Activated naive CD4-positive, alpha-beta T cell treated with anti-CD3 and anti-CD28 coated beads for 36 hours (primary cell): ENCODE results near the gene TRIM27. TPM values are rescaled to one million over a fixed set of nuclear protein-coding genes. Genes with fewer than 3 reads are reported as not detected.
"Not testable (repeated sequence)": the region's sequence is repeated elsewhere in the genome, so short reads cannot be mapped to it uniquely, and the experiment has no call there.

ENCODE experiments used
- CTCF ChIA-PET: fragments of 350-600 bp; sonication (Branson Sonifier 250); formaldehyde crosslinking; loops from one replicate; lab custom pipeline; 2021; ENCODE audit warnings: antibody characterized with exemption; lab: Charles Lee
- DNase-seq: peaks from one replicate; pipeline ENCODE4 v3.0.0-alpha.2; 2020
- H3K27ac Mint-ChIP-seq: one replicate; pipeline ENCODE4 v1.8.0; 2021; ENCODE audit warnings: mild to moderate bottlenecking, mixed read lengths
- H3K27me3 Mint-ChIP-seq: one replicate; pipeline ENCODE4 v1.8.0; 2021; ENCODE audit warnings: low read depth, mixed read lengths
- H3K36me3 Mint-ChIP-seq: one replicate; pipeline ENCODE4 v1.8.0; 2021; ENCODE audit warnings: low read depth, mixed read lengths
- H3K4me1 Mint-ChIP-seq: one replicate; pipeline ENCODE4 v1.8.0; 2021; ENCODE audit warnings: low read depth, mixed read lengths
- H3K4me3 Mint-ChIP-seq: one replicate; pipeline ENCODE4 v1.8.0; 2021; ENCODE audit warnings: mild to moderate bottlenecking, moderate library complexity, mixed read lengths
- H3K9me3 Mint-ChIP-seq: one replicate; pipeline ENCODE4 v1.8.0; 2021; ENCODE audit warnings: mixed read lengths
- intact Hi-C: fragments of 100-400 bp; cut with micrococcal nuclease; formaldehyde crosslinking; loops from one replicate; pipeline ENCODE4 v1.15.1; 2023
- total RNA-seq, 2 experiments: library from RNA; stranded (reverse); gene quantifications; one replicate each; pipeline ENCODE4 v1.2.3, GENCODE V29; 2021

Gene TRIM27, protein sequence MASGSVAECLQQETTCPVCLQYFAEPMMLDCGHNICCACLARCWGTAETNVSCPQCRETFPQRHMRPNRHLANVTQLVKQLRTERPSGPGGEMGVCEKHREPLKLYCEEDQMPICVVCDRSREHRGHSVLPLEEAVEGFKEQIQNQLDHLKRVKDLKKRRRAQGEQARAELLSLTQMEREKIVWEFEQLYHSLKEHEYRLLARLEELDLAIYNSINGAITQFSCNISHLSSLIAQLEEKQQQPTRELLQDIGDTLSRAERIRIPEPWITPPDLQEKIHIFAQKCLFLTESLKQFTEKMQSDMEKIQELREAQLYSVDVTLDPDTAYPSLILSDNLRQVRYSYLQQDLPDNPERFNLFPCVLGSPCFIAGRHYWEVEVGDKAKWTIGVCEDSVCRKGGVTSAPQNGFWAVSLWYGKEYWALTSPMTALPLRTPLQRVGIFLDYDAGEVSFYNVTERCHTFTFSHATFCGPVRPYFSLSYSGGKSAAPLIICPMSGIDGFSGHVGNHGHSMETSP
- total RNA-seq = 10 to 100 TPM; 35.8 to 41.4 TPM

DNA sequence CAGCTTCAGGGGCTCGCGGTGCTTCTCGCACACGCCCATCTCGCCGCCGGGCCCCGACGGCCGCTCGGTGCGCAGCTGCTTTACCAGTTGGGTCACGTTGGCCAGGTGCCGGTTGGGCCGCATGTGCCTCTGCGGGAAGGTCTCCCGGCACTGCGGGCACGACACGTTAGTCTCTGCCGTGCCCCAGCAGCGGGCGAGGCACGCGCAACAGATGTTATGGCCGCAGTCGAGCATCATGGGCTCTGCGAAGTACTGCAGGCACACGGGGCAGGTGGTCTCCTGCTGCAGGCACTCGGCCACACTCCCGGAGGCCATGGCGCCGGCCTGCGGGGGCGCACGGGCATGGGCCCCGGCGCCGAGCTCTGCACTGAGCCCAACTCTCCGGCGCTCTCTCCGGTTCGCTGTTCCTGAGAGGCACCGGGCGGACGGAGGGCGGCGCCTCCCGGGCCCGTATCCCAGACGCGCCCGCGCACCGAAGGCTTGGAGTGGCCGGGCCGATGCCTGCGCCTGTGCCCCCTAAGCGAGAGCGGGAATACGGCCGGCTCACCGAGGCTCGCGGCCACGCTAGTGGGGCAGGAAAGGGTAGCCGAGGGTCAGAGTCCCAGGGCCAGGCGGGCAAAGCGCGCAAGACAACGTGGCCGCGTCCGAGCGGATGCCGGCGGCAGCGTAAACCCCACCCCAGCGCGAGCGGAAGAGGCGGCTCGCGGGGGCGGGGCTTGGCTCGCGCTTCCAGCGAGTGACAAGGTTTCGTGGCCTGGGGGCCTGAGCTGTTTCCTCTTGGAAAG, at the start of gene TRIM27:
Gene TRIM27, minus strand, starts transcription at position 668 of the 785 bp plus-strand sequence. Its CDS starts 353 bp downstream, at position 315.
- Mint-ChIP-seq H3K4me3 (peak within 1 kb of the TSS; percentile 93), H3K27ac (peak within 1 kb of the TSS; percentile 95), H3K36me3 (peaks cover 38% of the 10 kb centered on the region), H3K9me3 (no peaks in the 10 kb centered on the region), H3K4me1 (peaks cover 39% of the 10 kb centered on the region), H3K27me3 (no peaks in the 10 kb centered on the region)
- CTCF ChIA-PET = interaction anchor here (1.0 to 2.1 kb wide), 6 partner anchors 15 to 93 kb away, joined by 3 to 12 read pairs (median 7); no protein-coding TSS in a partner anchor
- intact Hi-C loops = loop anchor here (1.0 kb wide), 2 partner anchors 26 to 60 kb away; no protein-coding TSS in a partner anchor
- DNase-seq = peak; percentile 77

DNA sequence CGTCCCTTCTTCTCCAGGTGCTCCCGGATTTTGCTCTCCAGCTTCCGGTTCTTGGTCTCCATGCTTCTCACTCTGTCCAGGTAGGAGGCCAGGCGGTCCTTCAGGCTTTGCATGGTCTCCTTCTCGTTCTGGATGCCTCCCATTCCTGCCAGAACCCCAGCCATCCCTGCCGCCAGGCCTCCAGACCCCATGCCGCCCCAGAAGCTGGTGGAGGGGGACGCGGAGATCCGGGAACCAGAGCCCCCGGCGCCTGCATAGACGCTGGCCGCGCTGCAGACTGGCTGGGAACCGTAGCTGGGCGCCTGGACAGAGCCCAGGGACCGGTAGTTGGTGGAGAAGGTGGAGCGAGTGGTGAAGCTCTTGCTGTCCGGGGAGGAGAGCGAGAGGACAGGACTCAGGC, 46.3 kb upstream of the TRIM27 start:
- H3K27me3 Mint-ChIP-seq = peaks cover 17% of the 10 kb centered on the region
- DNase-seq, H3K4me1 Mint-ChIP-seq, H3K4me3 Mint-ChIP-seq, H3K36me3 Mint-ChIP-seq, H3K27ac Mint-ChIP-seq, intact Hi-C loops: not testable (repeated sequence)
- H3K9me3 Mint-ChIP-seq = peaks cover 19% of the 10 kb centered on the region
- CTCF ChIA-PET = interaction anchor here (1.0 kb wide), 1 partner anchor 46 kb away, joined by 3 read pairs; no protein-coding TSS in a partner anchor

DNA sequence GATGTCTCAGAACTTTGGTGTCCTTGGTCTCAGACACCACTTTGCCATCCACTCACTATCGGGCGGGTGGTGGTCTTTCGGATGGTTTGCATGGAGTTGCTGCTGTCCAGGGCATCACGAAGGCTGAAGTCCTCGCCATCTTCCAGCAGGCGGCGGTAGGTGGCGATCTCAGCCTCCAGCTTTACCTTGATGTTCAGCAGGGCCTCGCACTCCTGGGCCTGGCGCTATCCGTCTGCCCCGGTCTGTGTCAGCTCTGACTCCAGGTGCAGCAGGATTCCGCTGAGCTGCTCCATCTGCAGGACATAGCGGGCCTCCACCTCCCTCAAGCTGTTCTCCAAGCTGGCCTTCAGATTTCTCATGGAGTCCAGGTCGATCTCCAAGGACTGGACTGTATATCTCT, 45.3 kb upstream of the TRIM27 start:
- CTCF ChIA-PET = interaction anchor here (0.6 kb wide), 1 partner anchor 12 kb away, joined by 3 read pairs; no protein-coding TSS in a partner anchor
- intact Hi-C loops = no loop called here
- Mint-ChIP-seq H3K9me3 (peaks cover 19% of the 10 kb centered on the region), H3K27me3 (peaks cover 17% of the 10 kb centered on the region), H3K36me3 (no peaks in the 10 kb centered on the region), H3K4me1 (no peaks in the 10 kb centered on the region), H3K4me3 (no peak overlapping the region), H3K27ac (no peak overlapping the region)
- DNase-seq = no peak

DNA sequence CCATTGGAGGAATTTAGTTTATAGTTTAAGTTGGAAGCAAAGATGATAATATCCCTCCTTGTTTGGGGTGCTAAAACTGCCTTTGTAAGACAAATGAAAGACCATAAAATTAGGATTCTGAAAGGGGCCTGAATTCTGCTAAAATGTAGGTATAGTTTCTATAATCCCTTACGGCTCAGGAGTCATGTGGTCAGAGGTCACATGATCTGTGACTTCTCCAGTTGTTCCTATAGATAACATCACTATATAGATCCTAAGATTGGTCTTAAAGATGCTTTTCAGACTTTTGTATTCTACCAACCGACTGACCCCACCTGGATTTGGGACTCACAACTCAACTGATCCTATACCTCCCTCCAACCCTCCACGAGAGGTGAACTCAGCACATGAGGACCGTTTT, 44.7 kb upstream of the TRIM27 start:
- no peaks in the 10 kb centered on the region for H3K4me1 Mint-ChIP-seq
- intact Hi-C loops = no loop called here
- CTCF ChIA-PET = no interaction called here

DNA sequence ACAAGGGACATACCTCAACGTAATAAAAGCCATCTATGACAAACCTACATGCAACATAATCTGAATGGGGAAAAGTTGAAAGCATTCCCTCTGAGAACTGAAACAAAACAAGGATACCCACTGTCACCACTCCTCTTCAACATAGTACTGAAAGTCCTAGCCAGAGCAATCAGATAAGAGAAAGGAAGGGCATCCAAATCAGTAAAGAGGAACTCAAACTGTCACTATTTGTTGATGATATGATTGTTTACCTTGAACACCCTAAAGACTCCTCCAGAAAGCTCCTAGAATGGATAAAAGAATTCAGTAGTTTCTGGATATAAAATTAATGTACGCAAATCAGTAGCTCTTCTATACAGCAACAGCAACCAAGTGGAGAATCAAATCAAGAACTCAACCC, 41.9 kb upstream of the TRIM27 start:
- Mint-ChIP-seq H3K4me3 (no peak overlapping the region), H3K27me3 (peaks cover 21% of the 10 kb centered on the region), H3K27ac (no peak overlapping the region), H3K36me3 (no peaks in the 10 kb centered on the region), H3K4me1 (no peaks in the 10 kb centered on the region), H3K9me3 (peaks cover 19% of the 10 kb centered on the region)
- no peak for DNase-seq
- intact Hi-C loops = no loop called here
- CTCF ChIA-PET = no interaction called here

More for the DNA sequence above, 44.7 kb upstream of the TRIM27 start:
- H3K9me3 Mint-ChIP-seq = peaks cover 19% of the 10 kb centered on the region
- no peak overlapping the region for H3K27ac Mint-ChIP-seq
- DNase-seq = no peak
- H3K4me3 Mint-ChIP-seq = no peak overlapping the region
- H3K27me3 Mint-ChIP-seq = peaks cover 16% of the 10 kb centered on the region
- no peaks in the 10 kb centered on the region for H3K36me3 Mint-ChIP-seq

DNA sequence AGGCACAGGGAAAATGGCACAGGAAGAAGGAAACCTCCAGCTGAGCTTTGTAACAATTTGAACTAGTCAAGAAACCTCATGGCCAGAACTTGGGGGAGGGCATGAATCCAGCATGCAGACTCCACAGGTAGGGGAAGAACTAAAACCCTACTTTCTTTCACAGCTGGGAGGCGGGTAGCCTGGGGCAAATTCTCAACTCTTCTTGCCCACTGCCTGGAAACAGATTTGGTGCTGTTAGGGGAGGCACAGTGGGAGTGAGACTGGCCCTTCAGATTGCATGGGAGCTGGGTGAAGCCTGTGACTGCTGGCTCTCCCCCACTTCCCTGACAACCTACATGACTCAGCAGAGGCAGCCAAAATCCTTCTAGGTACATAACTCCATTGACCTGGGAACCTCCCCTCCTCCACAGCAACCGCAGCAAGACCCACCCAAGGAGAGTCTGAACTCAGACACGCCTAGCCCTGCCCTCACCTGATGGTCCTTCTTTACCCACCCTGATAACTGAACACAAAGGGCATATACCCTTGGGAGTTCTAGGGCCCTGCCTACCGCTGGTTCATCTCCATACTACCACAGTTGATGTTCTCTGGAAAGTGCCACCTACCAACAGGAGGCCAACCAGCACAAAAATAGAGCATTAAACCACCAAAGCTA, 37.2 kb upstream of the TRIM27 start:
- Mint-ChIP-seq H3K27ac (no peak overlapping the region), H3K4me1 (no peaks in the 10 kb centered on the region)

DNA sequence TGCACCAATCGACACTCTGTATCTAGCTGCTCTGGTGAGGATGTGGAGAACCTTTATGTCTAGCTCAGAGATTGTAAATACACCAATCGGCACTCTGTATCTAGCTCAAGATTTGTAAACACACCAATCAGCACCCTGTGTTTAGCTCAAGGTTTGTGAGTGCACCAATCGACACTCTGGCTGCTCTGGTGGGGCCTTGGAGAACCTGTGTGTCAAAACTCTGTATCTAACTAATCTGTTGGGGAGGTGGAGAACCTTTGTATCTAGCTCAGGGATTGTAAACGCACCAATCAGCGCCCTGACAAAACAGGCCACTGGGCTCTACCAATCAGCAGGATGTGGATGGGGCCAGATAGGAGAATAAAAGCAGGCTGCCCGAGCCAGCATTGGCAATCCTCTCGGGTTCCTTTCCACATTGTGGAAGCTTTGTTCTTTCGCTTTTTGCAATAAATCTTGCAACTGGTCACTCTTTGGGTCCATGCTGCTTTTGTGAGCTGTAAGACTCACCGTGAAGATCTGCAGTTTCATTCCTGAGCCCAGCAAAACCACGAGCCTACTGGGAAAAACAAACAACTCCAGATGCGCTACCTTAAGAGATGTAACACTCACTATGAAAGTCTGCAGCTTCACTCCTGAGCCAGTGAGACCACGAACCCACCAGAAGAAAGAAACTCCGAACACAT, 34.9 kb upstream of the TRIM27 start:
- DNase-seq, H3K4me3 Mint-ChIP-seq, H3K9me3 Mint-ChIP-seq, H3K27ac Mint-ChIP-seq, H3K36me3 Mint-ChIP-seq, H3K4me1 Mint-ChIP-seq, intact Hi-C loops: not testable (repeated sequence)
- peaks cover 20% of the 10 kb centered on the region for H3K27me3 Mint-ChIP-seq
- CTCF ChIA-PET = interaction anchor here (0.7 to 0.8 kb wide), 2 partner anchors 110 to 809 kb away, joined by 3 to 4 read pairs; no protein-coding TSS in a partner anchor

More for the DNA sequence above, 37.2 kb upstream of the TRIM27 start:
- intact Hi-C loops = no loop called here
- H3K36me3 Mint-ChIP-seq = no peaks in the 10 kb centered on the region
- peaks cover 21% of the 10 kb centered on the region for H3K27me3 Mint-ChIP-seq
- H3K9me3 Mint-ChIP-seq = no peaks in the 10 kb centered on the region
- no peak for DNase-seq
- no peak overlapping the region for H3K4me3 Mint-ChIP-seq
- CTCF ChIA-PET = interaction anchor here (1.5 kb wide), 1 partner anchor 124 kb away, joined by 3 read pairs; no protein-coding TSS in a partner anchor

DNA sequence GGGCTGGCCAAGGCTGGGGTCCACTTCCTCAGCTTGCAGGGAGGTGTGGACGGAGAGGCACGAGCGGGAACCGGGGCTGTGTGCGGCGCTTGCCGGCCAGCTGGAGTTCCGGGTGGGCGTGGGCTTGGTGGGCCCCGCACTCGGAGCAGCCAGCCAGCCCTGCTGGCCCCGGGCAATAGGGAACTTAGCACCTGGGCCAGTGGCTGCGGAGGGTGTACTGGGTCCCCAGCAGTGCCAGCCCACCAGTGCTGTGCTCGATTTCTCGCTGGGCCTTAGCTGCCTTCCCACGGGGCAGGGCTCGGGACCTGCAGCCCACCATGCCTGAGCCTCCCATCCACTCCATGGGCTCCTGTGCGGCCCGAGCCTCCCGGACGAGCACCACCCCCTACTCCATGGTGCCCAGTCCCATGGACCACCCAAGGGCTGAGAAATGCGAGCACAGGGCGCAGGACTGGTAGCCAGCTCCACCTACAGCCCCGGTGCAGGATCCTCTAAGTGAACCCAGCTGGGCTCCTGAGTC, 34.1 kb upstream of the TRIM27 start:
- H3K4me3 Mint-ChIP-seq, H3K27ac Mint-ChIP-seq, H3K9me3 Mint-ChIP-seq, DNase-seq, H3K36me3 Mint-ChIP-seq, intact Hi-C loops: not testable (repeated sequence)
- Mint-ChIP-seq H3K27me3 (peaks cover 23% of the 10 kb centered on the region), H3K4me1 (peaks cover 13% of the 10 kb centered on the region)
- CTCF ChIA-PET = interaction anchor here (0.8 kb wide), 1 partner anchor 109 kb away, joined by 3 read pairs; no protein-coding TSS in a partner anchor

DNA sequence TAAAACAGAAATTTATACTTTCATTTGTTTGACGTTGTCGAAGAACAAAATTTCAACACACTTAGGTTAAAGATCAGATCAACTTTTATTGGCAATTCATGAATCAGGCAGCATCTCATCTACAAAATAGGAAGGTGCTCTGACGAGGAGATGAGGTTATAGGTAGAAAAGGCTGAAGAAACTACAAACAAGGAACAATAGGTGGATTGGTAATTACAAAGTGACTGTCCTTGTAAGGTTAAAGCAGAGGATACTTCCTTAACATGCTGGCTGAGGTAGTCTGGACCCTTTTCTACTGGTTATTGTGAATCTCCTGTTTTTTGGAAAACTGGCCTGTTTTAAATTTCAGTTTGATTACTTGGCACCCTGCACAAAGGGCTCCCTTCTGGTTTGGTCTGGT, 32.5 kb upstream of the TRIM27 start:
- no peak for DNase-seq
- intact Hi-C loops = no loop called here
- H3K9me3 Mint-ChIP-seq = no peaks in the 10 kb centered on the region
- CTCF ChIA-PET = no interaction called here
- H3K36me3 Mint-ChIP-seq = no peaks in the 10 kb centered on the region
- peaks cover 21% of the 10 kb centered on the region for H3K27me3 Mint-ChIP-seq
- no peak overlapping the region for H3K27ac Mint-ChIP-seq
- H3K4me1 Mint-ChIP-seq = peaks cover 13% of the 10 kb centered on the region
- H3K4me3 Mint-ChIP-seq = no peak overlapping the region

DNA sequence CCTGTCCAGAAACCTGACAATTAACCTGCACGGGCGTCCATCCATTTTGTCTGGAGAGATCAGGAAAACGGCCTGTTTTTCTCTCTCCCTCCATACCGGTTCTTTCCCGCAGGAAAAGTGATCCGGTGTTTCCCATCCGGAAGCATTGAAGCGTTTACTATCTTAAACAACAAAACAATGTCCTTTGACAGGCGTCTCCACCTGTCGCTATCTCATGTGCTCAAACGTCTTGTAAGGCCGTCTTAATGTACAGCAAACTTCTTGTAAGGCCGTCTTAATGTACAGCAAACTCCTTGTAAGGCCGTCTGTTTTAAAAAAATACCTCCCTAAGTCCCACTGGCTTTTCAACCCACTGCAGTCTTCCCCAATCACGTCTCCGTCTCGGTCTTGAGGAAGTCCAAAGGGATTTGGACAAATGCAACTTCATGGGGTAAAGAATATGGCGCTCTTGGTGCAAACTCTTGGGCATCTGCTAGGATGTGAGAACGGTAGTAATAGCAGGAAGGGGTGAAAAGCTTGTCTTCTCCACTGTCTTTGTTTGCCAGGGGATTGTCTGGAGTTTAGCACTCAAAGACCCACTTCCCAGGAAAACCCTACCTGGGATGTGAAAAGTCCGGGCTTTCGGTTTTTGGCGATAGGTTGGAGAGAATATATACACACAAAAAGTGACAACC, 29.9 kb upstream of the TRIM27 start:
- intact Hi-C loops = loop anchor here (1.0 kb wide), 1 partner anchor 9 kb away; no protein-coding TSS in a partner anchor
- Mint-ChIP-seq H3K4me3 (peak overlapping the region; percentile 83), H3K4me1 (peaks cover 16% of the 10 kb centered on the region), H3K27me3 (peaks cover 11% of the 10 kb centered on the region), H3K36me3 (no peaks in the 10 kb centered on the region), H3K27ac (peak overlapping the region; percentile 58), H3K9me3 (peaks cover 3% of the 10 kb centered on the region)
- CTCF ChIA-PET = no interaction called here
- DNase-seq = no peak
